H9 (cell line): Measurements from ENCODE around the gene CCDC134. TPM values are rescaled to one million over a fixed set of nuclear protein-coding genes. Genes with fewer than 3 reads are reported as not detected.

Source experiments
- DNase-seq: peaks from one replicate; pipeline ENCODE4 v3.0.0-alpha.2; 2017
- H2AFZ ChIP-seq: one replicate; pipeline ENCODE4 v1.6.1; 2013; ENCODE audit warnings: mild to moderate bottlenecking, low read length, control low read depth, moderate library complexity
- H2AK5ac ChIP-seq: 2 replicates; pipeline ENCODE4 v1.6.1; 2013; ENCODE audit warnings: low read length, control low read depth, mixed read lengths; ENCODE audit not compliant: insufficient read length
- H2BK120ac ChIP-seq: one replicate; pipeline ENCODE4 v1.6.1; 2013; ENCODE audit warnings: low read depth, mild to moderate bottlenecking, low read length, control low read depth, inconsistent platforms; ENCODE audit not compliant: poor library complexity, severe bottlenecking
- H2BK12ac ChIP-seq: 2 replicates; pipeline ENCODE4 v1.6.1; 2013; ENCODE audit warnings: low read length, control low read depth, mixed read lengths, low read depth; ENCODE audit not compliant: insufficient read length
- H2BK15ac ChIP-seq: 2 replicates; pipeline ENCODE4 v1.6.1; 2013; ENCODE audit warnings: low read depth, low read length, control low read depth
- H2BK20ac ChIP-seq: one replicate; pipeline ENCODE4 v1.6.1; 2013; ENCODE audit warnings: low read depth, mild to moderate bottlenecking, low read length, control low read depth, inconsistent platforms; ENCODE audit not compliant: poor library complexity, severe bottlenecking
- H2BK5ac ChIP-seq: 2 replicates; pipeline ENCODE4 v1.6.1; 2013; ENCODE audit warnings: low read length, control low read depth, mixed read lengths; ENCODE audit not compliant: insufficient read length
- H3K14ac ChIP-seq: 2 replicates; pipeline ENCODE4 v1.6.1; 2013; ENCODE audit warnings: low read length, control low read depth; ENCODE audit not compliant: insufficient read depth
- H3K18ac ChIP-seq: 2 replicates; pipeline ENCODE4 v1.6.1; 2013; ENCODE audit warnings: low read depth, mild to moderate bottlenecking, mixed read lengths, low read length, control low read depth; ENCODE audit not compliant: insufficient read length
- H3K23ac ChIP-seq: 2 replicates; pipeline ENCODE4 v1.6.1; 2013; ENCODE audit warnings: low read length, control low read depth, mixed read lengths, low read depth; ENCODE audit not compliant: insufficient read length
- H3K23me2 ChIP-seq: 2 replicates; pipeline ENCODE4 v1.6.1; 2013; ENCODE audit warnings: low read depth, mild to moderate bottlenecking, mixed read lengths, low read length, control low read depth; ENCODE audit not compliant: insufficient read length, poor library complexity, severe bottlenecking
- H3K27ac ChIP-seq: 2 replicates; pipeline ENCODE4 v1.5.1; 2013; ENCODE audit warnings: low read length, control low read depth, mixed read lengths, low read depth; ENCODE audit not compliant: insufficient read length
- H3K27me3 ChIP-seq: 2 replicates; pipeline ENCODE4 v1.6.1; 2013; ENCODE audit warnings: low read length, control low read depth, inconsistent platforms; ENCODE audit not compliant: insufficient read depth
- H3K4ac ChIP-seq: 2 replicates; pipeline ENCODE4 v1.6.1; 2013; ENCODE audit warnings: low read depth, mild to moderate bottlenecking, control low read depth, inconsistent platforms, low read length, moderate library complexity
- H3K4me1 ChIP-seq: 2 replicates; pipeline ENCODE4 v1.6.1; 2013; ENCODE audit warnings: low read length, control low read depth, inconsistent platforms; ENCODE audit not compliant: insufficient read depth
- H3K4me2 ChIP-seq: 2 replicates; pipeline ENCODE4 v1.6.1; 2013; ENCODE audit warnings: low read length, control low read depth, mixed read lengths; ENCODE audit not compliant: insufficient read length, insufficient read depth
- H3K56ac ChIP-seq: 2 replicates; pipeline ENCODE4 v1.6.1; 2013; ENCODE audit warnings: low read depth, mild to moderate bottlenecking, mixed read lengths, low read length, control low read depth; ENCODE audit not compliant: insufficient read length
- H3K79me1 ChIP-seq: 2 replicates; pipeline ENCODE4 v1.6.1; 2013; ENCODE audit warnings: low read depth, mild to moderate bottlenecking, moderate library complexity, low read length, control low read depth, inconsistent platforms; ENCODE audit not compliant: insufficient read depth, poor library complexity, severe bottlenecking
- H3K79me2 ChIP-seq: 2 replicates; pipeline ENCODE4 v1.6.1; 2013; ENCODE audit warnings: low read length, control low read depth, inconsistent platforms; ENCODE audit not compliant: insufficient read depth
- H3K9ac ChIP-seq: 2 replicates; pipeline ENCODE4 v1.6.1; 2013; ENCODE audit warnings: low read length, control low read depth, mixed read lengths; ENCODE audit not compliant: insufficient read length; ENCODE audit errors: extremely low read depth
- H3K9me3 ChIP-seq: one replicate; pipeline ENCODE4 v1.6.1; 2013; ENCODE audit warnings: low read depth, low read length, inconsistent platforms; ENCODE audit not compliant: control insufficient read depth
- H3T11ph ChIP-seq: one replicate; pipeline ENCODE4 v1.6.1; 2013; ENCODE audit warnings: mild to moderate bottlenecking, low read length, control low read depth, inconsistent platforms
- H4K20me1 ChIP-seq: one replicate; pipeline ENCODE4 v1.6.1; 2013; ENCODE audit not compliant: control insufficient read depth, insufficient read length, insufficient read depth
- H4K5ac ChIP-seq: 2 replicates; pipeline ENCODE4 v1.6.1; 2013; ENCODE audit warnings: low read depth, mild to moderate bottlenecking, mixed read lengths, low read length, control low read depth; ENCODE audit not compliant: insufficient read length
- H4K8ac ChIP-seq: replicated peaks from 2 replicates; pipeline ENCODE4 v1.6.1; 2013; ENCODE audit warnings: low read length, control low read depth, mixed read lengths, low read depth; ENCODE audit not compliant: insufficient read length
- H4K91ac ChIP-seq: 2 replicates; pipeline ENCODE4 v1.6.1; 2013; ENCODE audit warnings: low read depth, mild to moderate bottlenecking, moderate library complexity, mixed read lengths, low read length, control low read depth; ENCODE audit not compliant: insufficient read length
- H3K27ac Mint-ChIP-seq, 3 experiments: 2 replicates in 2 of 3; 3 replicates in 1 of 3; pipeline ENCODE4 v1.8.0; 2020 to 2021; ENCODE audit warnings: mixed read lengths in 3 of 3, mild to moderate bottlenecking in 1 of 3, moderate library complexity in 1 of 3
- H3K27me3 Mint-ChIP-seq: 2 replicates; pipeline ENCODE4 v1.8.0; 2021; ENCODE audit warnings: low read depth, mild to moderate bottlenecking, moderate library complexity, mixed read lengths
- H3K36me3 Mint-ChIP-seq, 3 experiments: 2 replicates in 2 of 3; 3 replicates in 1 of 3; pipeline ENCODE4 v1.8.0; 2020 to 2021; ENCODE audit warnings: low read depth in 3 of 3, mixed read lengths in 3 of 3; ENCODE audit not compliant: insufficient read depth in 1 of 3
- H3K4me1 Mint-ChIP-seq, 2 experiments: 2 replicates each; pipeline ENCODE4 v1.8.0; 2020; ENCODE audit warnings: mixed read lengths in 2 of 2
- H3K4me3 Mint-ChIP-seq, 2 experiments: 2 replicates in 1 of 2; 3 replicates in 1 of 2; pipeline ENCODE4 v1.8.0; 2020 to 2021; ENCODE audit warnings: mild to moderate bottlenecking in 2 of 2, mixed read lengths in 2 of 2, moderate library complexity in 1 of 2
- H3K9me3 Mint-ChIP-seq, 2 experiments: 2 replicates in 1 of 2; 3 replicates in 1 of 2; pipeline ENCODE4 v1.8.0; 2020; ENCODE audit warnings: mild to moderate bottlenecking in 2 of 2, mixed read lengths in 2 of 2, moderate library complexity in 1 of 2
- CTCF ChIP-seq: fragments of 200-600 bp; sonication (generic); conservative IDR thresholded peaks from 3 replicates; pipeline ENCODE4 v1.8.0; 2021; ENCODE audit warnings: antibody characterized with exemption, mild to moderate bottlenecking
- WGBS: extraction: QIAGEN DNeasy Blood & Tissue Kit; methylation state at CpG from one replicate; pipeline ENCODE4 v1.1.7; 2013; ENCODE audit warnings: missing lambda C conversion rate, low lambda C conversion rate, mixed read lengths; ENCODE audit not compliant: insufficient read length; ENCODE audit errors: extremely low coverage; 5-methylcytosine and 5-hydroxymethylcytosine counted together
- total RNA-seq: library from RNA; stranded (reverse); gene quantifications from 2 replicates; pipeline ENCODE4 v1.2.1, GENCODE V29; 2021

The CCDC134 gene
- total RNA-seq, 1 experiment from 2014 or later = 20.7 TPM

GRCh38 chr22:41782751-41783150 is 17.7 kb upstream of the CCDC134 start:
- H3K23me2 ChIP-seq = no peaks in the 10 kb centered on the region
- Mint-ChIP-seq H3K27me3 (peaks cover 8% of the 10 kb centered on the region), H3K36me3 (no peaks in the 10 kb centered on the region), H3K4me1 (peaks cover 5 to 7% of the 10 kb centered on the region in 2 experiments; a peak in 2 of 4 replicates), H3K27ac (no peak overlapping the region), H3K4me3 (no peak overlapping the region), H3K9me3 (no peaks in the 10 kb centered on the region)
- H4K8ac ChIP-seq = no peak overlapping the region
- no peak overlapping the region for H3K18ac ChIP-seq
- H2BK12ac ChIP-seq = no peak overlapping the region
- no peak overlapping the region for H3K9ac ChIP-seq
- H3K4ac ChIP-seq = no peak overlapping the region
- no peak overlapping the region for H2BK20ac ChIP-seq
- no peak overlapping the region for H2BK5ac ChIP-seq
- no peaks in the 10 kb centered on the region for H3K27me3 ChIP-seq
- no CpG with 5 or more reads among the region's 2 CpGs for WGBS
- no peaks in the 10 kb centered on the region for H3K79me2 ChIP-seq
- H3K27ac ChIP-seq = no peak overlapping the region
- no peak for DNase-seq
- H3K14ac ChIP-seq = no peak overlapping the region
- no peak overlapping the region for H3K23ac ChIP-seq
- H2AFZ ChIP-seq = no peak overlapping the region
- no peak overlapping the region for H4K5ac ChIP-seq
- no peaks in the 10 kb centered on the region for H3K4me1 ChIP-seq
- no peak overlapping the region for H2AK5ac ChIP-seq
- TF ChIP-seq CTCF = no peak
- H4K20me1 ChIP-seq = no peaks in the 10 kb centered on the region
- H2BK15ac ChIP-seq = no peak overlapping the region
- H2BK120ac ChIP-seq = no peak overlapping the region
- no peak overlapping the region for H3K4me2 ChIP-seq
- H3K79me1 ChIP-seq = no peaks in the 10 kb centered on the region
- no peak overlapping the region for H3T11ph ChIP-seq
- H3K56ac ChIP-seq = no peak overlapping the region
- no peak overlapping the region for H4K91ac ChIP-seq
- H3K9me3 ChIP-seq = no peaks in the 10 kb centered on the region
